ENCODE measurements around the gene TNK2.

GRCh38 chr3:195815169-195815771 is 93.1 kb downstream of the TNK2 start:
- TF ChIP-seq ATF2 (tag by site-specific recombination; IDR thresholded peaks at IDR 0.05; ENCODE audit: low read depth) (no peak), ZNF302 (tag by site-specific recombination; IDR thresholded peaks at IDR 0.05; ENCODE audit: low read depth) (no peak), ZNF16 (tag by site-specific recombination; IDR thresholded peaks at IDR 0.05; ENCODE audit: low read depth) (no peak), BCL11A (tag by site-specific recombination; IDR thresholded peaks at IDR 0.05; ENCODE audit: low read depth) (no peak)

Data from HEK293 (cell line).